Left ventricle myocardium inferior (tissue), 1 donor: ENCODE results near the gene TTLL10. TPM values are rescaled to one million over a fixed set of nuclear protein-coding genes. Genes with fewer than 3 reads are reported as not detected.

Source experiments
- DNase-seq: peaks from one replicate; pipeline ENCODE4 v3.0.0-alpha.2; 2020
- H3K27ac ChIP-seq: fragments of 200-600 bp; replicated peaks from 2 replicates; pipeline ENCODE4 v1.8.0; 2021
- H3K27me3 ChIP-seq: fragments of 200-600 bp; 2 replicates; pipeline ENCODE4 v1.8.0; 2021; ENCODE audit warnings: low read depth
- H3K36me3 ChIP-seq: fragments of 200-600 bp; 2 replicates; pipeline ENCODE4 v1.8.0; 2021
- H3K4me1 ChIP-seq: fragments of 200-600 bp; 2 replicates; pipeline ENCODE4 v1.8.0; 2021
- H3K4me3 ChIP-seq: fragments of 200-600 bp; 2 replicates; pipeline ENCODE4 v1.8.0; 2021; ENCODE audit warnings: mild to moderate bottlenecking, moderate library complexity
- H3K9me3 ChIP-seq: fragments of 200-600 bp; replicated peaks from 2 replicates; pipeline ENCODE4 v1.8.0; 2021
- CTCF ChIP-seq: fragments of 200-600 bp; IDR thresholded peaks from 2 replicates; pipeline ENCODE4 v1.8.0; 2021; ENCODE audit warnings: antibody characterized with exemption, mild to moderate bottlenecking, borderline replicate concordance
- intact Hi-C: fragments of 100-400 bp; cut with micrococcal nuclease; formaldehyde crosslinking; loops from one replicate; pipeline ENCODE4 v1.11.0; 2022
- total RNA-seq: library from RNA; stranded (reverse); fragmentation: NEBNext Ultra II Directional; extraction: Animal tissue kit (Norgen Biotek cat#: 25700); gene quantifications from one replicate; pipeline ENCODE4 v1.2.1, GENCODE V29; 2021
- donor health status: DM: no; HTN: yes; CAD: no; lungs with severe emphysema.

Gene TTLL10
- total RNA-seq, 1 donor from 2014 or later = not detected

- peak overlapping the region; percentile 96 for H3K27ac ChIP-seq
- peak overlapping the region; percentile 96 for H3K4me3 ChIP-seq
- intact Hi-C loops = no loop called here
- H3K36me3 ChIP-seq = peaks cover 34% of the 10 kb centered on the region
- no peaks in the 10 kb centered on the region for H3K27me3 ChIP-seq
- peaks cover 49% of the 10 kb centered on the region for H3K4me1 ChIP-seq
- DNase-seq = no peak
- TF ChIP-seq CTCF = no peak
- H3K9me3 ChIP-seq = no peaks in the 10 kb centered on the region
These were observed 57.1 kb downstream of the TTLL10 start for GRCh38 chr1:1230656-1231399.

- Histone ChIP-seq H3K36me3 (peaks cover 27% of the 10 kb centered on the region), H3K4me3 (peak within 1 kb of the TSS; percentile 96), H3K9me3 (no peaks in the 10 kb centered on the region), H3K4me1 (peaks cover 42% of the 10 kb centered on the region), H3K27ac (peak within 1 kb of the TSS; percentile 96), H3K27me3 (no peaks in the 10 kb centered on the region)
- peak; percentile 97 for DNase-seq
- TF ChIP-seq CTCF = no peak
- intact Hi-C loops = no loop called here
These were observed 57.9 kb downstream of the TTLL10 start, which contains the start of gene SDF4 for GRCh38 chr1:1231400-1232207. TSS of gene SDF4 (minus strand) at chr1:1232001. CDS start at chr1:1228772, 3,229 bp downstream.

GRCh38 chr1:1232208-1232795, 58.6 kb downstream of the TTLL10 start, which contains the start of gene B3GALT6:
TSS of gene B3GALT6 (plus strand) at chr1:1232237. CDS start at chr1:1232279, 42 bp downstream.
- H3K27me3 ChIP-seq = peaks cover 3% of the 10 kb centered on the region
- H3K27ac ChIP-seq = peak within 1 kb of the TSS; percentile 96
- peaks cover 48% of the 10 kb centered on the region for H3K4me1 ChIP-seq
- no peak for DNase-seq
- H3K36me3 ChIP-seq = peaks cover 20% of the 10 kb centered on the region
- H3K9me3 ChIP-seq = no peaks in the 10 kb centered on the region
- intact Hi-C loops = no loop called here
- peak within 1 kb of the TSS; percentile 96 for H3K4me3 ChIP-seq
- no peak for TF ChIP-seq CTCF

GRCh38 chr1:1232796-1233566, 59.3 kb downstream of the TTLL10 start:
- intact Hi-C loops = no loop called here
- no peak for DNase-seq
- peaks cover 10% of the 10 kb centered on the region for H3K27me3 ChIP-seq
- peak overlapping the region; percentile 43 for H3K27ac ChIP-seq
- peaks cover 13% of the 10 kb centered on the region for H3K36me3 ChIP-seq
- no peaks in the 10 kb centered on the region for H3K9me3 ChIP-seq
- H3K4me1 ChIP-seq = peaks cover 54% of the 10 kb centered on the region
- no peak for TF ChIP-seq CTCF
- H3K4me3 ChIP-seq = peak overlapping the region; percentile 65

GRCh38 chr1:1233567-1233892, 59.9 kb downstream of the TTLL10 start:
- no peaks in the 10 kb centered on the region for H3K9me3 ChIP-seq
- peaks cover 8% of the 10 kb centered on the region for H3K36me3 ChIP-seq
- H3K27me3 ChIP-seq = peaks cover 15% of the 10 kb centered on the region
- DNase-seq = no peak
- TF ChIP-seq CTCF = no peak
- peaks cover 60% of the 10 kb centered on the region for H3K4me1 ChIP-seq
- H3K27ac ChIP-seq = no peak overlapping the region
- H3K4me3 ChIP-seq = no peak overlapping the region
- intact Hi-C loops = no loop called here
